Endothelial cell of umbilical vein (primary cell): Measurements from ENCODE around the gene UCHL1.

Experiments used
- EZH2 ChIP-seq: IDR thresholded peaks from 2 replicates; pipeline ENCODE4 v1.6.1; 2012; ENCODE audit warnings: borderline replicate concordance, low read depth, mild to moderate bottlenecking, moderate library complexity, low read length, inconsistent platforms; ENCODE audit not compliant: severe bottlenecking
- FOS ChIP-seq: IDR thresholded peaks from 2 replicates; pipeline ENCODE4 v1.6.1; 2011; ENCODE audit warnings: mild to moderate bottlenecking, low read length, moderate library complexity, borderline replicate concordance; ENCODE audit not compliant: insufficient read depth
- JUN ChIP-seq: IDR thresholded peaks from 2 replicates; pipeline ENCODE4 v1.6.1; 2011; ENCODE audit warnings: borderline replicate concordance, low read depth; ENCODE audit not compliant: insufficient read length, insufficient read depth
- POLR2A ChIP-seq: IDR thresholded peaks from 2 replicates; pipeline ENCODE4 v1.6.1; 2012; ENCODE audit warnings: low read depth, mild to moderate bottlenecking, control low read depth, low read length
- POLR2AphosphoS5 ChIP-seq: IDR thresholded peaks from 2 replicates; pipeline ENCODE4 v1.6.1; 2012; ENCODE audit warnings: low read depth, mild to moderate bottlenecking, control low read depth, low read length, moderate library complexity; ENCODE audit not compliant: insufficient read depth
- TF ChIP-seq, protein P1 (sequence below), 2 donors: IDR thresholded peaks; 1 replicate in 1 of 2; 2 replicates in 1 of 2; pipeline ENCODE4 v1.5.1; 2011; ENCODE audit warnings: low read length in 2 of 2, mild to moderate bottlenecking in 2 of 2, moderate library complexity in 2 of 2, control low read depth in 1 of 2, inconsistent platforms in 1 of 2, low read depth in 1 of 2; ENCODE audit not compliant: insufficient read depth in 1 of 2; ENCODE audit errors: extremely low read depth in 1 of 2
- TF ChIP-seq, protein P2 (sequence below): IDR thresholded peaks from 2 replicates; pipeline ENCODE4 v1.6.1; 2011; ENCODE audit not compliant: insufficient read depth, insufficient read length

DNA sequence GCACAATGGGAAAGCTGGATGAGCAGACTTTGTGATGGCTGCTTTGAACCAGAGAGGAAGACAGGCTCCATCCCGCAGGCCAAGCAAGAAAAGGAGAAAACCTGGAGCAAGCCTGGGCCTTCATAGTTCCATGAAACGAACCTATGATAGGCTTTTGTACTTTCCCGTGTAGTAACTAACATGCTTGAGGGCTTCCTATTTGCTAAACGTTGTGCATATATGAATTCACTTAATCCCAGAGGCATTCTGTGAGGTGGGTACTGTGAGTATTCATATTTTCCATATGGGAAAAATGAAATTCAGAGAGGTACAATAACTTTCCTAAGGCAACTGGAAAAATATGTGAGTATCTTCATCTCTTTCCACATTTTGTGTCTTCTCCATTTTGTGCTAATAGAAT is 28.8 kb upstream of the UCHL1 start:
- TF ChIP-seq, protein P1, sequence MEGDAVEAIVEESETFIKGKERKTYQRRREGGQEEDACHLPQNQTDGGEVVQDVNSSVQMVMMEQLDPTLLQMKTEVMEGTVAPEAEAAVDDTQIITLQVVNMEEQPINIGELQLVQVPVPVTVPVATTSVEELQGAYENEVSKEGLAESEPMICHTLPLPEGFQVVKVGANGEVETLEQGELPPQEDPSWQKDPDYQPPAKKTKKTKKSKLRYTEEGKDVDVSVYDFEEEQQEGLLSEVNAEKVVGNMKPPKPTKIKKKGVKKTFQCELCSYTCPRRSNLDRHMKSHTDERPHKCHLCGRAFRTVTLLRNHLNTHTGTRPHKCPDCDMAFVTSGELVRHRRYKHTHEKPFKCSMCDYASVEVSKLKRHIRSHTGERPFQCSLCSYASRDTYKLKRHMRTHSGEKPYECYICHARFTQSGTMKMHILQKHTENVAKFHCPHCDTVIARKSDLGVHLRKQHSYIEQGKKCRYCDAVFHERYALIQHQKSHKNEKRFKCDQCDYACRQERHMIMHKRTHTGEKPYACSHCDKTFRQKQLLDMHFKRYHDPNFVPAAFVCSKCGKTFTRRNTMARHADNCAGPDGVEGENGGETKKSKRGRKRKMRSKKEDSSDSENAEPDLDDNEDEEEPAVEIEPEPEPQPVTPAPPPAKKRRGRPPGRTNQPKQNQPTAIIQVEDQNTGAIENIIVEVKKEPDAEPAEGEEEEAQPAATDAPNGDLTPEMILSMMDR (IDR thresholded peaks at IDR 0.05; ENCODE audit: extremely low read depth in 1 of 2, insufficient read depth in 1 of 2, low read depth in 1 of 2, low read length in 2 of 2) = no peak
- TF ChIP-seq FOS = no peak
- TF ChIP-seq, protein P2, sequence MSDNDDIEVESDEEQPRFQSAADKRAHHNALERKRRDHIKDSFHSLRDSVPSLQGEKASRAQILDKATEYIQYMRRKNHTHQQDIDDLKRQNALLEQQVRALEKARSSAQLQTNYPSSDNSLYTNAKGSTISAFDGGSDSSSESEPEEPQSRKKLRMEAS = no peak
- TF ChIP-seq EZH2 = no peak
- no peak for TF ChIP-seq POLR2AphosphoS5
- TF ChIP-seq POLR2A = no peak
- TF ChIP-seq JUN = no peak
